Body of pancreas (tissue), 4 donors: ENCODE measurements around the gene RHCE.
"Not testable (repeated sequence)": the region's sequence is repeated elsewhere in the genome, so short reads cannot be mapped to it uniquely, and the experiment has no call there.

Experiments
- POLR2A ChIP-seq, 3 donors: fragments of 450-650 bp; IDR thresholded peaks; one replicate each; pipeline ENCODE4 v1.6.1; 2016; ENCODE audit warnings: antibody characterized with exemption in 3 of 3, mild to moderate bottlenecking in 2 of 3
- TF ChIP-seq, protein P1 (sequence below), 7 experiments: fragments of 450-650 bp in 4 of 7; fragments of 200-600 bp in 3 of 7; sonication (generic) in 3 of 7; IDR thresholded peaks; one replicate each; pipeline ENCODE4 v1.5.1; 2016 to 2019; ENCODE audit warnings: antibody characterized with exemption in 7 of 7

- TF ChIP-seq, protein P1, sequence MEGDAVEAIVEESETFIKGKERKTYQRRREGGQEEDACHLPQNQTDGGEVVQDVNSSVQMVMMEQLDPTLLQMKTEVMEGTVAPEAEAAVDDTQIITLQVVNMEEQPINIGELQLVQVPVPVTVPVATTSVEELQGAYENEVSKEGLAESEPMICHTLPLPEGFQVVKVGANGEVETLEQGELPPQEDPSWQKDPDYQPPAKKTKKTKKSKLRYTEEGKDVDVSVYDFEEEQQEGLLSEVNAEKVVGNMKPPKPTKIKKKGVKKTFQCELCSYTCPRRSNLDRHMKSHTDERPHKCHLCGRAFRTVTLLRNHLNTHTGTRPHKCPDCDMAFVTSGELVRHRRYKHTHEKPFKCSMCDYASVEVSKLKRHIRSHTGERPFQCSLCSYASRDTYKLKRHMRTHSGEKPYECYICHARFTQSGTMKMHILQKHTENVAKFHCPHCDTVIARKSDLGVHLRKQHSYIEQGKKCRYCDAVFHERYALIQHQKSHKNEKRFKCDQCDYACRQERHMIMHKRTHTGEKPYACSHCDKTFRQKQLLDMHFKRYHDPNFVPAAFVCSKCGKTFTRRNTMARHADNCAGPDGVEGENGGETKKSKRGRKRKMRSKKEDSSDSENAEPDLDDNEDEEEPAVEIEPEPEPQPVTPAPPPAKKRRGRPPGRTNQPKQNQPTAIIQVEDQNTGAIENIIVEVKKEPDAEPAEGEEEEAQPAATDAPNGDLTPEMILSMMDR (IDR thresholded peaks at IDR 0.05): not testable (repeated sequence)
- TF ChIP-seq POLR2A (IDR thresholded peaks at IDR 0.05): not testable (repeated sequence)
Measured at GRCh38 chr1:25414157-25414556, 6.5 kb downstream of the RHCE start.
